Measurements from ENCODE around the gene THPO. TPM values are rescaled to one million over a fixed set of nuclear protein-coding genes. Genes with fewer than 3 reads are reported as not detected.

THPO gene
- total and polyA plus RNA-seq, 10 donors: 0.11 to 1.8 (median 0.42) TPM; not detected in 1

DNA sequence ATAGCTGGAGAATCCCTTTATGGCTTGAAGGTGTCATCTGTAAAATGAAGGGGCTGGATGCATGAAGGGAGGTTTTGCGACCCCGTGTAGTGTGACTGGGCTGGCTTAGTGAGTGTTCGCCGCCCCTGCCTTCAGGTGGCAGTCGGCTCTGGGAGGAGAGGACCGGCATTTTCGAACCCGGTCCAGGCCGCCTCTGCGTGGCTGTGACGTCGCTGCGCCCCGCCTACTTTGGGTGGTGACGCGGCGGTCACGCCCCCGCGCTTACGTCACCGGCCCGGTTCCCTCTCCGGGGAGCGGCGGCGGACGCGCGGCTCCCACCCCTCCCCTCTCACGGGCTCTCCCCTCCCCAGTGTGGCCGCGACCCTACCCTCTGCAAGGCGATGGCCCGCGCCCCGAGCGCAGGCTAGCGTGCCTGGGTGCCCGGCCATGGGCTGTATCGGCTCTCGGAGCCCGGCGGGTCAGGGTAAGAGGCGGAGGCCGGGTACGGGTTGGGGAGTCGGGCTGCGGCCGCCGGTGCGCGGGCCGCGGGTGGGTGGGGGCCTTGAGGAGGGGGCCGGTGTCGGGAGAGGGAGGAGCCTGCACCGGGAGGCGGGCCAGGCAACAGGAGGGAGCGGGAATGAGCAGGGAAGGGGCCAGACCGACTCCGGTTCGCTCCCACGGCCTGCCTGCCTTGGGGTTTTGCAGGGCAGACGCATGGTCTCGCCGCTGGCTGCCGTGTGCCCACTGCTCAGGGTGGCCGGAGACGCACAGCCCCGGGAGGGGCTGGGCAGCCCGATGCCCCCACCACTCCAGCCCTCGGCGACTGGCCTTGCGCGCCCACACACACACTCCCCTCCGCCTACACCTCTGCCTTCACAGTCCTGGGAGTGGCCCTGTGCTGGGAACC, 42.1 kb downstream of the THPO start:
- peaks cover 8 to 80% (median 41%) of the 10 kb centered on the region in 6 donors for H3K4me1 ChIP-seq
- H3K4me3 ChIP-seq: peak overlapping the region; percentile 59 to 83 (median 75)
- 0 to 3% (median 1%) methylated on average over 21 to 77 of the region's 77 CpGs for WGBS, 5 donors
- TF ChIP-seq POLR2AphosphoS5 (IDR thresholded peaks at IDR 0.05) (peak; percentile 91 to 96 (median 93)), POLR2A (IDR thresholded peaks at IDR 0.05) (no peak)
- TF ChIP-seq, protein P1, sequence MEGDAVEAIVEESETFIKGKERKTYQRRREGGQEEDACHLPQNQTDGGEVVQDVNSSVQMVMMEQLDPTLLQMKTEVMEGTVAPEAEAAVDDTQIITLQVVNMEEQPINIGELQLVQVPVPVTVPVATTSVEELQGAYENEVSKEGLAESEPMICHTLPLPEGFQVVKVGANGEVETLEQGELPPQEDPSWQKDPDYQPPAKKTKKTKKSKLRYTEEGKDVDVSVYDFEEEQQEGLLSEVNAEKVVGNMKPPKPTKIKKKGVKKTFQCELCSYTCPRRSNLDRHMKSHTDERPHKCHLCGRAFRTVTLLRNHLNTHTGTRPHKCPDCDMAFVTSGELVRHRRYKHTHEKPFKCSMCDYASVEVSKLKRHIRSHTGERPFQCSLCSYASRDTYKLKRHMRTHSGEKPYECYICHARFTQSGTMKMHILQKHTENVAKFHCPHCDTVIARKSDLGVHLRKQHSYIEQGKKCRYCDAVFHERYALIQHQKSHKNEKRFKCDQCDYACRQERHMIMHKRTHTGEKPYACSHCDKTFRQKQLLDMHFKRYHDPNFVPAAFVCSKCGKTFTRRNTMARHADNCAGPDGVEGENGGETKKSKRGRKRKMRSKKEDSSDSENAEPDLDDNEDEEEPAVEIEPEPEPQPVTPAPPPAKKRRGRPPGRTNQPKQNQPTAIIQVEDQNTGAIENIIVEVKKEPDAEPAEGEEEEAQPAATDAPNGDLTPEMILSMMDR (IDR thresholded peaks at IDR 0.05 in 8 of 11, conservative IDR thresholded peaks at IDR 0.05 in 3 of 11): peak in 1 of 11 experiments; percentile 10
- peak; percentile 96 for DNase-seq
- H3K9me3 ChIP-seq: no peaks in the 10 kb centered on the region
- intact Hi-C loops (cut with DNase I; ENCODE audit: low total_unique reads): no loop called here
- peaks cover 0 to 5% (median 0%) of the 10 kb centered on the region in 7 donors for H3K27me3 ChIP-seq (replicated peaks in 1 of 7)
- H3K27ac ChIP-seq: peak overlapping the region; percentile 83 to 95 (median 89)
- peaks cover 3 to 51% (median 44%) of the 10 kb centered on the region in 6 donors for H3K36me3 ChIP-seq

DNA sequence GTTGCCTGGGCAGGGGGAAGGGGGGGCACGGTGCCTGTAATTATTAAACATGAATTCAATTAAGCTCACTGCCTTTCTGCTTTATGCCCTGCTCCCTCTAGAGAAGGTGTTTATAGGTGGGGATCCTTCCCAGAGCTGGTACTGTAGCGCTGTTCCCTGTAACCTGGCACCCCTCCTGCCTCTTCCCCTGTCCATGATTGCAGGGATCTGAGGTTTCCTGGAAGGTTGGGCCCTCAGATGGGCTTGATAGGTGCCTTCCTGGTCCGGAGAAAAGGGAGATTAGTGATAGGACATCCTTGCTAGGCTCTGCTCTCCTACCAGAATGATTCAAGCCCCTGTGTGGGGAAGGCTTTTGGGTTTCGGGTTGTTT, 42.7 kb downstream of the THPO start:
- DNase-seq: no peak

DNA sequence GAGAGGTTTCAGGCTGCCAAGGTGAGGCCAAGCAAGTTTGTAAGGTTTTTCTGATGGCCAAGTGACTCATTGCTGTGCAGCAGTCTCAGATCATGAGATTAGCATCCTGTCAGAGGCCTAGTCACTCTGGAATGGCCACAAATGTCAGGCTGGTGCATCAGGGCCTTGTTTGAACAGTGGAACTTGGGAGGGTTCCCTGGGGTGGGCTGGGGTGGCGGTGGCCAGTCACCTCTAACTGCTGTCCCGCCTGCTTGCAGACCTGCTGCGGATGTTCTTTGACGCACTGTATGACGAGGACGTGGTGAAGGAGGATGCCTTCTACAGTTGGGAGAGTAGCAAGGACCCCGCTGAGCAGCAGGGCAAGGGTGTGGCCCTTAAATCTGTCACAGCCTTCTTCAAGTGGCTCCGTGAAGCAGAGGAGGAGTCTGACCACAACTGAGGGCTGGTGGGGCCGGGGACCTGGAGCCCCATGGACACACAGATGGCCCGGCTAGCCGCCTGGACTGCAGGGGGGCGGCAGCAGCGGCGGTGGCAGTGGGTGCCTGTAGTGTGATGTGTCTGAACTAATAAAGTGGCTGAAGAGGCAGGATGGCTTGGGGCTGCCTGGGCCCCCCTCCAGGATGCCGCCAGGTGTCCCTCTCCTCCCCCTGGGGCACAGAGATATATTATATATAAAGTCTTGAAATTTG, 43.4 kb downstream of the THPO start:
- Histone ChIP-seq H3K27me3 (replicated peaks in 1 of 7) (peaks cover 0 to 5% (median 0%) of the 10 kb centered on the region in 7 donors), H3K9me3 (no peaks in the 10 kb centered on the region), H3K4me3 (no peak overlapping the region), H3K4me1 (peaks cover 8 to 73% (median 41%) of the 10 kb centered on the region in 6 donors), H3K27ac (peak overlapping the region in 6 of 8 donors; percentile 85 to 95 (median 92)), H3K36me3 (peaks cover 3 to 61% (median 57%) of the 10 kb centered on the region in 6 donors)
- intact Hi-C loops (cut with DNase I; ENCODE audit: low total_unique reads): no loop called here
- DNase-seq: no peak
- WGBS, 5 donors: 74 to 89% (median 79%) methylated on average over 15 of the region's 15 CpGs
- TF ChIP-seq POLR2A (IDR thresholded peaks at IDR 0.05) (no peak), POLR2AphosphoS5 (IDR thresholded peaks at IDR 0.05) (peak in 1 of 3 donors; percentile 72)

More for the DNA sequence above, 42.7 kb downstream of the THPO start:
- intact Hi-C loops (cut with DNase I; ENCODE audit: low total_unique reads): no loop called here
- Histone ChIP-seq H3K9me3 (no peaks in the 10 kb centered on the region), H3K27me3 (replicated peaks in 1 of 7) (peaks cover 0 to 5% (median 0%) of the 10 kb centered on the region in 7 donors), H3K4me3 (peak overlapping the region in 6 of 8 donors; percentile 70 to 83 (median 78)), H3K27ac (peak overlapping the region; percentile 83 to 95 (median 89)), H3K36me3 (peaks cover 3 to 57% (median 50%) of the 10 kb centered on the region in 6 donors), H3K4me1 (peaks cover 8 to 73% (median 41%) of the 10 kb centered on the region in 6 donors)
- WGBS, 5 donors: 40 to 64% (median 56%) methylated on average over 4 of the region's 4 CpGs
- TF ChIP-seq POLR2A (IDR thresholded peaks at IDR 0.05): no peak
- TF ChIP-seq, protein P1 (IDR thresholded peaks at IDR 0.05 in 8 of 11, conservative IDR thresholded peaks at IDR 0.05 in 3 of 11): no peak
- no peak for TF ChIP-seq POLR2AphosphoS5 (IDR thresholded peaks at IDR 0.05)

DNA sequence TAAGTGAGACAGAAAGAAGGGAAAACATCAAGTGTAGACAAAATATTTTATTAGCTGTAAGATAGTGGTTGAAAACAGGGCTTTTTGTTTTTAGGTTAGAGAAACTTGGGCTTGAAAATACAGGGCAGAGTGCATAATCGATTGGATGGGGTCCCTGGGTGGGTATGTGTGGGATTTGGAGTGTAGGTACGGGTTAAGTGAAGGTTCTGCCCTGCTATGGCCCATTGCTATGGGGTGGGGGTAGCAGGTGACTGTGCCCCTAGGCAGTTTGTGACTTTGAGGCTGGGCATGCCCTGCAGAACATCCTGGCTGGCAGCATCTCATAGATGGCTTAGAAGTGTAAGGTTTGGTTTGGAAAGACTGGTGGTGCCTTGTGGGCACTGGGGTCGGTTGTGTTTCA, 44.3 kb downstream of the THPO start:
- no peaks in the 10 kb centered on the region for H3K9me3 ChIP-seq
- TF ChIP-seq, protein P1 (IDR thresholded peaks at IDR 0.05 in 8 of 11, conservative IDR thresholded peaks at IDR 0.05 in 3 of 11): no peak
- TF ChIP-seq POLR2AphosphoS5 (IDR thresholded peaks at IDR 0.05): peak in 1 of 3 donors; percentile 17
- H3K36me3 ChIP-seq: peaks cover 10 to 68% (median 66%) of the 10 kb centered on the region in 6 donors
- peaks cover 0 to 5% (median 0%) of the 10 kb centered on the region in 7 donors for H3K27me3 ChIP-seq (replicated peaks in 1 of 7)
- WGBS, 5 donors: 76 to 88% (median 80%) methylated on average over 2 to 3 of the region's 3 CpGs
- H3K27ac ChIP-seq: peak overlapping the region in 2 of 8 donors; percentile 0 to 93
- H3K4me3 ChIP-seq: no peak overlapping the region
- H3K4me1 ChIP-seq: peaks cover 8 to 70% (median 38%) of the 10 kb centered on the region in 6 donors
- intact Hi-C loops (cut with DNase I; ENCODE audit: low total_unique reads): no loop called here
- DNase-seq: no peak
